ENCODE data around the gene VEPH1.

The VEPH1 gene

GRCh38 chr3:157239082-157239704 lies 264.0 kb downstream of the VEPH1 start:
- no peak overlapping the region for H3K4me3 ChIP-seq (ENCODE audit: severe bottlenecking)
- no peaks in the 10 kb centered on the region for H3K27me3 ChIP-seq (ENCODE audit: insufficient read depth, poor library complexity, severe bottlenecking)
- peak; percentile 67 for TF ChIP-seq CTCF (IDR thresholded peaks at IDR 0.05; ENCODE audit: poor library complexity, severe bottlenecking)
- no peaks in the 10 kb centered on the region for H3K4me1 ChIP-seq (ENCODE audit: insufficient read depth, poor library complexity, severe bottlenecking)
- ATAC-seq (ENCODE audit: low read depth) (peak; percentile 83), DNase-seq (ENCODE audit: low spot score) (no peak)
- H3K36me3 ChIP-seq (ENCODE audit: low read depth), result no peaks in the 10 kb centered on the region
- H3K27ac ChIP-seq (ENCODE audit: poor library complexity, severe bottlenecking), result no peak overlapping the region
- H3K9me3 ChIP-seq (ENCODE audit: severe bottlenecking), result no peaks in the 10 kb centered on the region

- Histone ChIP-seq H3K4me3 (ENCODE audit: severe bottlenecking) (no peak overlapping the region), H3K27me3 (ENCODE audit: insufficient read depth, poor library complexity, severe bottlenecking) (no peaks in the 10 kb centered on the region), H3K9me3 (ENCODE audit: severe bottlenecking) (no peaks in the 10 kb centered on the region), H3K36me3 (ENCODE audit: low read depth) (no peaks in the 10 kb centered on the region), H3K27ac (ENCODE audit: poor library complexity, severe bottlenecking) (no peak overlapping the region), H3K4me1 (ENCODE audit: insufficient read depth, poor library complexity, severe bottlenecking) (no peaks in the 10 kb centered on the region)
- no peak for DNase-seq (ENCODE audit: low spot score)
- no peak for ATAC-seq (ENCODE audit: low read depth)
- no peak for TF ChIP-seq CTCF (IDR thresholded peaks at IDR 0.05; ENCODE audit: poor library complexity, severe bottlenecking)
Measured at GRCh38 chr3:157238457-157238856, 264.8 kb downstream of the VEPH1 start.

DNA sequence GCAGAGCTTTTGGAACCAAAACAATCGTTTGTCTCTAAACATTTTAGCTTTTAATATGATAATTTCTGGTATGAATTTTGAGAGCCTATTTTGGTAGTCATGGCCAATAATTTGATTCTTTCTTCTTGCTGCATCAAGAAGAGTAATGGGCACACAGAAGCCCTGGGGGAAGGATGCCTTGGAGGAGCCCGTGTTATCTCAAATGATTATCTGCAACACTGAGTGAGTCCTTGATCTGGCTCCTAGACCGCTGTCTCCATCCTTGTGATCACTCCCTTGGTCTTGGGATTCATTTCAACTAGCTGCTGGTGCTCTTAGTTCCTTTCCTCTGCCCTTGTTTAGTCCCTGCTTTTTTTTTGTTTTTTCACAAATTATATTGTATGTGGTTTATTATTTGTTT lies 265.3 kb downstream of the VEPH1 start:
- Histone ChIP-seq H3K4me1 (ENCODE audit: insufficient read depth, poor library complexity, severe bottlenecking) (no peaks in the 10 kb centered on the region), H3K36me3 (ENCODE audit: low read depth) (no peaks in the 10 kb centered on the region), H3K27ac (ENCODE audit: poor library complexity, severe bottlenecking) (no peak overlapping the region), H3K27me3 (ENCODE audit: insufficient read depth, poor library complexity, severe bottlenecking) (no peaks in the 10 kb centered on the region), H3K4me3 (ENCODE audit: severe bottlenecking) (no peak overlapping the region), H3K9me3 (ENCODE audit: severe bottlenecking) (no peaks in the 10 kb centered on the region)
- TF ChIP-seq CTCF (IDR thresholded peaks at IDR 0.05; ENCODE audit: poor library complexity, severe bottlenecking), result no peak
- ATAC-seq (ENCODE audit: low read depth) (no peak), DNase-seq (ENCODE audit: low spot score) (no peak)

GRCh38 chr3:157235291-157235690 lies 267.9 kb downstream of the VEPH1 start:
- DNase-seq (ENCODE audit: low spot score) (no peak), ATAC-seq (ENCODE audit: low read depth) (no peak)
- Histone ChIP-seq H3K4me3 (ENCODE audit: severe bottlenecking) (no peak overlapping the region), H3K9me3 (ENCODE audit: severe bottlenecking) (no peaks in the 10 kb centered on the region), H3K4me1 (ENCODE audit: insufficient read depth, poor library complexity, severe bottlenecking) (no peaks in the 10 kb centered on the region), H3K27me3 (ENCODE audit: insufficient read depth, poor library complexity, severe bottlenecking) (no peaks in the 10 kb centered on the region), H3K27ac (ENCODE audit: poor library complexity, severe bottlenecking) (no peak overlapping the region), H3K36me3 (ENCODE audit: low read depth) (no peaks in the 10 kb centered on the region)
- TF ChIP-seq CTCF (IDR thresholded peaks at IDR 0.05; ENCODE audit: poor library complexity, severe bottlenecking), result no peak

- no peaks in the 10 kb centered on the region for H3K27me3 ChIP-seq (ENCODE audit: insufficient read depth, poor library complexity, severe bottlenecking)
- H3K4me1 ChIP-seq (ENCODE audit: insufficient read depth, poor library complexity, severe bottlenecking), result no peaks in the 10 kb centered on the region
- no peak overlapping the region for H3K4me3 ChIP-seq (ENCODE audit: severe bottlenecking)
- ATAC-seq (ENCODE audit: low read depth) (peak; percentile 50; the same call in 2 of the 3 replicates), DNase-seq (ENCODE audit: low spot score) (no peak)
- H3K9me3 ChIP-seq (ENCODE audit: severe bottlenecking), result no peaks in the 10 kb centered on the region
- no peak for TF ChIP-seq CTCF (IDR thresholded peaks at IDR 0.05; ENCODE audit: poor library complexity, severe bottlenecking)
- no peak overlapping the region for H3K27ac ChIP-seq (ENCODE audit: poor library complexity, severe bottlenecking)
- no peaks in the 10 kb centered on the region for H3K36me3 ChIP-seq (ENCODE audit: low read depth)
Measured at GRCh38 chr3:157233923-157234322, 269.3 kb downstream of the VEPH1 start.

All from RWPE2 (cell line).